Glutamatergic neuron (in vitro differentiated cells): ENCODE results near the gene LIN7A. TPM values are rescaled to one million over a fixed set of nuclear protein-coding genes. Genes with fewer than 3 reads are reported as not detected.

Source experiments
- DNase-seq: peaks from one replicate; pipeline ENCODE4 v3.0.0; 2022
- H3K27ac Mint-ChIP-seq: one replicate; pipeline ENCODE4 v1.8.0; 2020; ENCODE audit warnings: mild to moderate bottlenecking, mixed read lengths, inconsistent platforms; ENCODE audit not compliant: unreplicated experiment
- H3K27me3 Mint-ChIP-seq: one replicate; pipeline ENCODE4 v1.8.0; 2020; ENCODE audit warnings: mild to moderate bottlenecking, moderate library complexity, mixed read lengths, inconsistent platforms; ENCODE audit not compliant: unreplicated experiment
- H3K36me3 Mint-ChIP-seq: one replicate; pipeline ENCODE4 v1.8.0; 2020; ENCODE audit warnings: mild to moderate bottlenecking, mixed read lengths, inconsistent platforms; ENCODE audit not compliant: unreplicated experiment
- H3K4me1 Mint-ChIP-seq: one replicate; pipeline ENCODE4 v1.8.0; 2020; ENCODE audit warnings: mild to moderate bottlenecking, low read depth, mixed read lengths, inconsistent platforms; ENCODE audit not compliant: unreplicated experiment
- H3K4me3 Mint-ChIP-seq: one replicate; pipeline ENCODE4 v1.8.0; 2020; ENCODE audit warnings: mild to moderate bottlenecking, mixed read lengths, inconsistent platforms; ENCODE audit not compliant: unreplicated experiment
- H3K9me3 Mint-ChIP-seq: one replicate; pipeline ENCODE4 v1.8.0; 2020; ENCODE audit warnings: mild to moderate bottlenecking, moderate library complexity, mixed read lengths, inconsistent platforms; ENCODE audit not compliant: unreplicated experiment
- total RNA-seq: library from RNA; stranded (reverse); fragmentation: NEBNext Ultra II Directional; extraction: Animal tissue kit (Norgen Biotek cat#: 25700); gene quantifications from one replicate; pipeline ENCODE4 v1.2.1, GENCODE V29; 2021; ENCODE audit not compliant: unreplicated experiment
- TF ChIP-seq, protein P1 (sequence below): fragments of 200-600 bp; sonication (generic); IDR thresholded peaks from one replicate; pipeline ENCODE4 v1.5.0; 2021; ENCODE audit not compliant: partially characterized antibody, unreplicated experiment

The LIN7A gene
- total RNA-seq, 1 donor from 2014 or later, result 41.9 TPM

DNA sequence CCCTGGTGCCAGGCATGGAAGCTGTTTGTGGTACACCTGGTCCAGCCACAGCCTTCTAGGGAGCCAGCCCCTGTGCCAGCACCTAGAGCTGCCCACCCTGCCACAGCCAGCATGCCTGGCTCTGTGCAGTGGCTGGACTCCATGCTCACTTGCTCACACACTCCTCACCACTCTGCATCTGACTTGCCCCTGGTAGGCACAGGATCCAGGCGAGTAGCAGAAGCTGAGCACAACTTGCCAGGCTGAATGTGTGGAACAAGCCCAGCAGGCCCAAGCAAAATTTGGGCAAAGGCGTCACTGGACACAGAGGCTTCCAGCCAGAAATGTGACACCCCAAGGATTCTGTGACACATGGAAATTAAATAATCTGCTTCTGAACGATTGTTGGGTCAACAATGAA lies 114.3 kb downstream of the LIN7A start:
- peaks cover 13% of the 10 kb centered on the region for H3K4me1 Mint-ChIP-seq
- TF ChIP-seq, protein P1, sequence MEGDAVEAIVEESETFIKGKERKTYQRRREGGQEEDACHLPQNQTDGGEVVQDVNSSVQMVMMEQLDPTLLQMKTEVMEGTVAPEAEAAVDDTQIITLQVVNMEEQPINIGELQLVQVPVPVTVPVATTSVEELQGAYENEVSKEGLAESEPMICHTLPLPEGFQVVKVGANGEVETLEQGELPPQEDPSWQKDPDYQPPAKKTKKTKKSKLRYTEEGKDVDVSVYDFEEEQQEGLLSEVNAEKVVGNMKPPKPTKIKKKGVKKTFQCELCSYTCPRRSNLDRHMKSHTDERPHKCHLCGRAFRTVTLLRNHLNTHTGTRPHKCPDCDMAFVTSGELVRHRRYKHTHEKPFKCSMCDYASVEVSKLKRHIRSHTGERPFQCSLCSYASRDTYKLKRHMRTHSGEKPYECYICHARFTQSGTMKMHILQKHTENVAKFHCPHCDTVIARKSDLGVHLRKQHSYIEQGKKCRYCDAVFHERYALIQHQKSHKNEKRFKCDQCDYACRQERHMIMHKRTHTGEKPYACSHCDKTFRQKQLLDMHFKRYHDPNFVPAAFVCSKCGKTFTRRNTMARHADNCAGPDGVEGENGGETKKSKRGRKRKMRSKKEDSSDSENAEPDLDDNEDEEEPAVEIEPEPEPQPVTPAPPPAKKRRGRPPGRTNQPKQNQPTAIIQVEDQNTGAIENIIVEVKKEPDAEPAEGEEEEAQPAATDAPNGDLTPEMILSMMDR, result no peak
- H3K27ac Mint-ChIP-seq, result no peak overlapping the region

GRCh38 chr12:80821513-80822000 lies 116.2 kb downstream of the LIN7A start:
- DNase-seq, result peak; percentile 62
- Mint-ChIP-seq H3K9me3 (no peaks in the 10 kb centered on the region), H3K36me3 (no peaks in the 10 kb centered on the region), H3K4me3 (peak overlapping the region; percentile 14), H3K27me3 (peaks cover 4% of the 10 kb centered on the region), H3K27ac (peak overlapping the region; percentile 79), H3K4me1 (peaks cover 13% of the 10 kb centered on the region)
- TF ChIP-seq, protein P1, result no peak

More for the DNA sequence above, 114.3 kb downstream of the LIN7A start:
- no peaks in the 10 kb centered on the region for H3K9me3 Mint-ChIP-seq
- H3K36me3 Mint-ChIP-seq, result no peaks in the 10 kb centered on the region
- H3K4me3 Mint-ChIP-seq, result no peak overlapping the region
- peaks cover 4% of the 10 kb centered on the region for H3K27me3 Mint-ChIP-seq
- DNase-seq, result no peak

DNA sequence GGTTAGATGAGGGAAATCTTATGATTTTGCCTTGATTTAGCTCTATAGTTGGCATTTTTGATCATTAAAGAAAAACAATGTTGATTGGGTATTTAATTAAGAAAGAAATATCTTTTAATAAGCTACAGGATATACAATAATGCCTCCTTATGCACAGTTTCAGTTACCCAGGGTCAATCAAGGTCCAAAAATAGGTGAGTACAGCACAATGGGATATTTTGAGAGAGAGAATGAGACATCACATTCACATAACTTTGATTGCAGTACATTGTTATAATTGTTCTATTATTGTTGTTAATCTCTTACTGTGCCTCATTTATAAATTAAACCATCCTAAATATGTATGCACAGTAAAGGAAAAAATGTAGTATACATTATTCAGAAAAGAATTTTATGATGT lies 118.9 kb downstream of the LIN7A start:
- no peak for DNase-seq
- Mint-ChIP-seq H3K4me1 (peaks cover 13% of the 10 kb centered on the region), H3K9me3 (no peaks in the 10 kb centered on the region), H3K4me3 (no peak overlapping the region), H3K36me3 (no peaks in the 10 kb centered on the region), H3K27me3 (peaks cover 2% of the 10 kb centered on the region), H3K27ac (no peak overlapping the region)
- TF ChIP-seq, protein P1, result no peak

GRCh38 chr12:80815351-80815750 lies 122.4 kb downstream of the LIN7A start:
- Mint-ChIP-seq H3K4me1 (peaks cover 2% of the 10 kb centered on the region), H3K9me3 (no peaks in the 10 kb centered on the region), H3K4me3 (no peak overlapping the region), H3K27ac (no peak overlapping the region), H3K36me3 (no peaks in the 10 kb centered on the region), H3K27me3 (no peaks in the 10 kb centered on the region)
- TF ChIP-seq, protein P1, result no peak
- no peak for DNase-seq

- H3K4me1 Mint-ChIP-seq, result no peaks in the 10 kb centered on the region
- H3K27me3 Mint-ChIP-seq, result no peaks in the 10 kb centered on the region
- no peak overlapping the region for H3K4me3 Mint-ChIP-seq
- no peak overlapping the region for H3K27ac Mint-ChIP-seq
- no peaks in the 10 kb centered on the region for H3K9me3 Mint-ChIP-seq
- TF ChIP-seq, protein P1, result no peak
- H3K36me3 Mint-ChIP-seq, result no peaks in the 10 kb centered on the region
- no peak for DNase-seq
These were observed 123.3 kb downstream of the LIN7A start for GRCh38 chr12:80814453-80814852.
